Trophoblast cell (in vitro differentiated cells and primary cell): ENCODE measurements around the gene PRPF6.
A peak's percentile ranks its signal among the peaks of the same experiment; 100 is the strongest.

Experiments
- DNase-seq, 2 donors: peaks; one replicate each; pipeline ENCODE4 v3.0.0-alpha.2; 2016
- H2AFZ ChIP-seq: 2 replicates; pipeline ENCODE4 v1.6.1; 2013; ENCODE audit warnings: low read length, moderate library complexity, mild to moderate bottlenecking; ENCODE audit not compliant: insufficient read depth, poor library complexity
- H2AK5ac ChIP-seq: 2 replicates; pipeline ENCODE4 v1.6.1; 2013; ENCODE audit warnings: mild to moderate bottlenecking, low read length
- H2BK120ac ChIP-seq: 2 replicates; pipeline ENCODE4 v1.6.1; 2013; ENCODE audit warnings: low read length, mild to moderate bottlenecking, moderate library complexity; ENCODE audit not compliant: insufficient read depth, poor library complexity
- H2BK12ac ChIP-seq: 2 replicates; pipeline ENCODE4 v1.6.1; 2013; ENCODE audit warnings: mild to moderate bottlenecking, low read length, moderate library complexity
- H2BK5ac ChIP-seq: 2 replicates; pipeline ENCODE4 v1.6.1; 2013; ENCODE audit warnings: low read length, low read depth, moderate library complexity, mild to moderate bottlenecking; ENCODE audit not compliant: poor library complexity
- H3K14ac ChIP-seq: 2 replicates; pipeline ENCODE4 v1.6.1; 2013; ENCODE audit warnings: mild to moderate bottlenecking, low read length
- H3K18ac ChIP-seq: 2 replicates; pipeline ENCODE4 v1.6.1; 2013; ENCODE audit warnings: mild to moderate bottlenecking, low read length
- H3K23ac ChIP-seq: 2 replicates; pipeline ENCODE4 v1.6.1; 2013; ENCODE audit warnings: low read length
- H3K27ac ChIP-seq: 2 replicates; pipeline ENCODE4 v1.5.1; 2013; ENCODE audit warnings: low read depth, mild to moderate bottlenecking, inconsistent platforms, low read length, moderate library complexity
- H3K27me3 ChIP-seq: 2 replicates; pipeline ENCODE4 v1.6.1; 2013; ENCODE audit warnings: inconsistent platforms, mild to moderate bottlenecking, low read length, moderate library complexity; ENCODE audit not compliant: insufficient read depth
- H3K36me3 ChIP-seq, 2 experiments: 1 replicate in 1 of 2; 2 replicates in 1 of 2; pipeline ENCODE4 v1.6.1; 2013; ENCODE audit warnings: low read length in 2 of 2, mild to moderate bottlenecking in 2 of 2, moderate library complexity in 1 of 2; ENCODE audit not compliant: insufficient read depth in 2 of 2, control insufficient read depth in 1 of 2
- H3K4ac ChIP-seq: 2 replicates; pipeline ENCODE4 v1.6.1; 2013; ENCODE audit warnings: low read depth, mild to moderate bottlenecking, low read length, moderate library complexity
- H3K4me1 ChIP-seq, 2 experiments: 1 replicate in 1 of 2; 2 replicates in 1 of 2; pipeline ENCODE4 v1.6.1; 2013; ENCODE audit warnings: low read length in 2 of 2, mild to moderate bottlenecking in 2 of 2, moderate library complexity in 1 of 2; ENCODE audit not compliant: insufficient read depth in 2 of 2, control insufficient read depth in 1 of 2
- H3K4me2 ChIP-seq: 2 replicates; pipeline ENCODE4 v1.6.1; 2013; ENCODE audit warnings: inconsistent platforms, mild to moderate bottlenecking, low read length, moderate library complexity
- H3K4me3 ChIP-seq: 2 replicates; pipeline ENCODE4 v1.5.1; 2013; ENCODE audit warnings: mild to moderate bottlenecking, low read depth, low read length, inconsistent platforms
- H3K79me1 ChIP-seq: one replicate; pipeline ENCODE4 v1.6.1; 2013; ENCODE audit warnings: low read length
- H3K79me2 ChIP-seq: 2 replicates; pipeline ENCODE4 v1.6.1; 2013; ENCODE audit warnings: low read length, mild to moderate bottlenecking; ENCODE audit not compliant: control insufficient read depth, insufficient read depth, poor library complexity
- H3K9ac ChIP-seq: 2 replicates; pipeline ENCODE4 v1.6.1; 2013; ENCODE audit warnings: mild to moderate bottlenecking, low read length
- H3K9me3 ChIP-seq: 2 replicates; pipeline ENCODE4 v1.6.1; 2013; ENCODE audit warnings: low read depth, mild to moderate bottlenecking, control low read depth, inconsistent platforms, low read length; ENCODE audit not compliant: insufficient read depth
- H4K12ac ChIP-seq: 2 replicates; pipeline ENCODE4 v1.6.1; 2013; ENCODE audit warnings: low read depth, mild to moderate bottlenecking, low read length, moderate library complexity
- H4K8ac ChIP-seq: 2 replicates; pipeline ENCODE4 v1.6.1; 2013; ENCODE audit warnings: low read depth, mild to moderate bottlenecking, low read length, moderate library complexity
- H4K91ac ChIP-seq: one replicate; pipeline ENCODE4 v1.6.1; 2013; ENCODE audit warnings: low read depth, mild to moderate bottlenecking, low read length, moderate library complexity
- WGBS: extraction: QIAGEN DNeasy Blood & Tissue Kit; methylation state at CpG from one replicate; pipeline ENCODE4 v1.1.7; 2013; ENCODE audit warnings: missing lambda C conversion rate; ENCODE audit not compliant: insufficient read length, insufficient coverage; ENCODE audit errors: extremely low coverage; 5-methylcytosine and 5-hydroxymethylcytosine counted together

PRPF6 gene

GRCh38 chr20:64036346-64037198, 55.6 kb downstream of the PRPF6 start:
- peaks cover 25 to 28% of the 10 kb centered on the region in 2 experiments for H3K36me3 ChIP-seq
- H2AK5ac ChIP-seq: peak overlapping the region; percentile 12
- peaks cover 4% of the 10 kb centered on the region for H3K79me1 ChIP-seq
- H3K4me3 ChIP-seq: no peak overlapping the region
- no peak overlapping the region for H4K12ac ChIP-seq
- H2BK5ac ChIP-seq: no peak overlapping the region
- DNase-seq: no peak
- peak overlapping the region; percentile 2 for H4K91ac ChIP-seq
- peak overlapping the region; percentile 22 for H3K18ac ChIP-seq
- H3K4me1 ChIP-seq: peaks cover 26 to 29% of the 10 kb centered on the region in 2 experiments
- H2BK12ac ChIP-seq: no peak overlapping the region
- H3K27me3 ChIP-seq: peaks cover 3% of the 10 kb centered on the region
- no peak overlapping the region for H3K23ac ChIP-seq
- no CpG with 5 or more reads among the region's 17 CpGs for WGBS
- H3K79me2 ChIP-seq: no peaks in the 10 kb centered on the region
- H2BK120ac ChIP-seq: no peak overlapping the region
- H3K4me2 ChIP-seq: no peak overlapping the region
- H3K9ac ChIP-seq: no peak overlapping the region
- H2AFZ ChIP-seq: no peak overlapping the region
- no peaks in the 10 kb centered on the region for H3K9me3 ChIP-seq
- H3K27ac ChIP-seq: no peak overlapping the region
- no peak overlapping the region for H3K14ac ChIP-seq
- H3K4ac ChIP-seq: no peak overlapping the region
- no peak overlapping the region for H4K8ac ChIP-seq

- H3K14ac ChIP-seq: no peak overlapping the region
- no peak overlapping the region for H3K18ac ChIP-seq
- H3K27me3 ChIP-seq: peaks cover 7% of the 10 kb centered on the region
- no peak overlapping the region for H3K4me2 ChIP-seq
- H4K8ac ChIP-seq: no peak overlapping the region
- peaks cover 4% of the 10 kb centered on the region for H3K79me1 ChIP-seq
- H3K4me1 ChIP-seq: peaks cover 26 to 33% of the 10 kb centered on the region in 2 experiments
- no peak overlapping the region for H2AFZ ChIP-seq
- no peak overlapping the region for H2BK120ac ChIP-seq
- no peak overlapping the region for H2AK5ac ChIP-seq
- H3K9ac ChIP-seq: no peak overlapping the region
- no peak overlapping the region for H3K27ac ChIP-seq
- WGBS: no CpG with 5 or more reads among the region's 3 CpGs
- no peak overlapping the region for H4K12ac ChIP-seq
- H3K79me2 ChIP-seq: peaks cover under 1% of the 10 kb centered on the region
- H3K9me3 ChIP-seq: no peaks in the 10 kb centered on the region
- no peak overlapping the region for H3K4ac ChIP-seq
- H2BK12ac ChIP-seq: no peak overlapping the region
- no peak overlapping the region for H2BK5ac ChIP-seq
- DNase-seq: no peak
- H3K4me3 ChIP-seq: no peak overlapping the region
- H3K23ac ChIP-seq: no peak overlapping the region
- H3K36me3 ChIP-seq: peaks cover 20 to 23% of the 10 kb centered on the region in 2 experiments
- peak overlapping the region; percentile 2 for H4K91ac ChIP-seq
Measured at GRCh38 chr20:64037199-64037497, 56.2 kb downstream of the PRPF6 start.

- Histone ChIP-seq H4K8ac (no peak overlapping the region), H2AK5ac (peak overlapping the region; percentile 36), H3K27me3 (peaks cover 8% of the 10 kb centered on the region), H3K18ac (no peak overlapping the region), H3K23ac (no peak overlapping the region), H3K4me1 (peaks cover 26 to 36% of the 10 kb centered on the region in 2 experiments), H3K4ac (no peak overlapping the region), H3K27ac (no peak overlapping the region), H3K14ac (no peak overlapping the region), H3K79me2 (peaks cover 3% of the 10 kb centered on the region), H3K36me3 (peaks cover 15 to 18% of the 10 kb centered on the region in 2 experiments), H3K79me1 (peaks cover 7% of the 10 kb centered on the region), H3K4me2 (peak overlapping the region; percentile 89), H2BK5ac (no peak overlapping the region), H4K12ac (no peak overlapping the region), H2BK12ac (no peak overlapping the region), H3K4me3 (no peak overlapping the region), H3K9ac (no peak overlapping the region), H2AFZ (no peak overlapping the region), H3K9me3 (no peaks in the 10 kb centered on the region), H2BK120ac (no peak overlapping the region), H4K91ac (no peak overlapping the region)
- WGBS: no CpG with 5 or more reads among the region's 36 CpGs
- no peak for DNase-seq
Measured at GRCh38 chr20:64037498-64038213, 56.7 kb downstream of the PRPF6 start.

GRCh38 chr20:64038224-64038564, 57.3 kb downstream of the PRPF6 start:
- H3K79me1 ChIP-seq: peaks cover 7% of the 10 kb centered on the region
- H2AK5ac ChIP-seq: no peak overlapping the region
- H3K9me3 ChIP-seq: no peaks in the 10 kb centered on the region
- H3K23ac ChIP-seq: no peak overlapping the region
- H3K4me1 ChIP-seq: peaks cover 26 to 36% of the 10 kb centered on the region in 2 experiments
- H2BK12ac ChIP-seq: no peak overlapping the region
- no CpG with 5 or more reads among the region's 30 CpGs for WGBS
- no peak overlapping the region for H4K12ac ChIP-seq
- peak overlapping the region; percentile 53 for H3K14ac ChIP-seq
- peaks cover 3% of the 10 kb centered on the region for H3K79me2 ChIP-seq
- peaks cover 8% of the 10 kb centered on the region for H3K27me3 ChIP-seq
- no peak overlapping the region for H3K9ac ChIP-seq
- no peak overlapping the region for H3K4ac ChIP-seq
- peak overlapping the region; percentile 87 for H4K8ac ChIP-seq
- no peak for DNase-seq
- H3K4me2 ChIP-seq: peak overlapping the region; percentile 89
- no peak overlapping the region for H3K18ac ChIP-seq
- peaks cover 10 to 12% of the 10 kb centered on the region in 2 experiments for H3K36me3 ChIP-seq
- peak overlapping the region; percentile 59 for H4K91ac ChIP-seq
- no peak overlapping the region for H2BK120ac ChIP-seq
- H2AFZ ChIP-seq: no peak overlapping the region
- no peak overlapping the region for H2BK5ac ChIP-seq
- no peak overlapping the region for H3K4me3 ChIP-seq
- H3K27ac ChIP-seq: no peak overlapping the region
